ENCODE data around the gene SLC13A3.

- TF ChIP-seq POLR2AphosphoS5 (IDR thresholded peaks at IDR 0.05; ENCODE audit: low read depth) = no peak
- TF ChIP-seq CTCF (IDR thresholded peaks at IDR 0.05; ENCODE audit: insufficient read depth, low read length) = no peak
- TF ChIP-seq REST (IDR thresholded peaks at IDR 0.05; ENCODE audit: insufficient replicate concordance, low read depth) = no peak
- no peak for TF ChIP-seq GABPA (IDR thresholded peaks at IDR 0.05; ENCODE audit: low read depth)
Measured at GRCh38 chr20:46545827-46546138, 105.5 kb downstream of the SLC13A3 start.

Data from HL-60 (cell line).